GM23248 (cell line): Measurements from ENCODE around the gene APOH.

Experiments
- EZH2 ChIP-seq: fragments of 200-600 bp; sonication (generic); IDR thresholded peaks from 2 replicates; pipeline ENCODE4 v1.6.1; 2018; ENCODE audit warnings: antibody characterized with exemption, mild to moderate bottlenecking; ENCODE audit not compliant: insufficient read depth, poor library complexity, severe bottlenecking
- EZH2phosphoT487 ChIP-seq: fragments of 200-600 bp; sonication (generic); IDR thresholded peaks from 2 replicates; pipeline ENCODE4 v1.6.1; 2018; ENCODE audit warnings: antibody characterized with exemption, moderate library complexity, mild to moderate bottlenecking, low read depth; ENCODE audit not compliant: insufficient read depth

- TF ChIP-seq EZH2 (no peak), EZH2phosphoT487 (no peak)
Measured at GRCh38 chr17:66221343-66221742, 7.9 kb downstream of the APOH start.
